ENCODE data around the gene FOXP2.

DNA sequence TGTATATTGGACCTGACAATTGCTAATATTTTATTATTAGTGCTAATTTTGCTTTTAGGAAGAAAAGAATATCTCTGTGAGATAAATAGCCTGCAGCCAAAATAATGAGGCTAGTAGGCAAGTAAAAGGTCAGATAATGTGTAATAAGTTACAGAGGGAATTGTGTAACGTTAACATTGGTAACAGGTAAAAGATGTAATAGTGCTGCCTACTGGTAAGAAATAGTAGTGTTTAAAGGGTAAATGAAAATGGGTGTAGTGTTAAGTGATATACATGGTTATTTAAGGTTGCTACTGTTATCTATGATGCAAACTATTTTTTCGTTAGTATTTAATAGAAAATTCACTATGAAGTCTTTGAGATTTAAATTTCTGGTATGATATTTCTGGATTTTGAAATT, 9.2 kb upstream of the FOXP2 start:
- TF ChIP-seq POLR2A (IDR thresholded peaks at IDR 0.05; ENCODE audit: low read length): no peak
- TF ChIP-seq ZNF302 (CRISPR knock-in tag; IDR thresholded peaks at IDR 0.05): no peak
- no peak for TF ChIP-seq MAFK (IDR thresholded peaks at IDR 0.05; ENCODE audit: partially characterized antibody)
- TF ChIP-seq EHMT2 (IDR thresholded peaks at IDR 0.05; ENCODE audit: low read depth): no peak
